CD4-positive, alpha-beta T cell treated with Interleukin-17A for 4 hours (primary cell): ENCODE results near the gene PXN.
"Not testable (repeated sequence)": the region's sequence is repeated elsewhere in the genome, so short reads cannot be mapped to it uniquely, and the experiment has no call there.

Experiments
- DNase-seq: peaks from one replicate; pipeline ENCODE4 v3.0.0-alpha.2; 2020; ENCODE audit warnings: mixed read lengths

PXN gene

GRCh38 chr12:120261951-120262851 is 3.3 kb downstream of the PXN start:
- DNase-seq = peak; percentile 40

GRCh38 chr12:120260607-120261006 is 4.9 kb downstream of the PXN start:
- no peak for DNase-seq

DNA sequence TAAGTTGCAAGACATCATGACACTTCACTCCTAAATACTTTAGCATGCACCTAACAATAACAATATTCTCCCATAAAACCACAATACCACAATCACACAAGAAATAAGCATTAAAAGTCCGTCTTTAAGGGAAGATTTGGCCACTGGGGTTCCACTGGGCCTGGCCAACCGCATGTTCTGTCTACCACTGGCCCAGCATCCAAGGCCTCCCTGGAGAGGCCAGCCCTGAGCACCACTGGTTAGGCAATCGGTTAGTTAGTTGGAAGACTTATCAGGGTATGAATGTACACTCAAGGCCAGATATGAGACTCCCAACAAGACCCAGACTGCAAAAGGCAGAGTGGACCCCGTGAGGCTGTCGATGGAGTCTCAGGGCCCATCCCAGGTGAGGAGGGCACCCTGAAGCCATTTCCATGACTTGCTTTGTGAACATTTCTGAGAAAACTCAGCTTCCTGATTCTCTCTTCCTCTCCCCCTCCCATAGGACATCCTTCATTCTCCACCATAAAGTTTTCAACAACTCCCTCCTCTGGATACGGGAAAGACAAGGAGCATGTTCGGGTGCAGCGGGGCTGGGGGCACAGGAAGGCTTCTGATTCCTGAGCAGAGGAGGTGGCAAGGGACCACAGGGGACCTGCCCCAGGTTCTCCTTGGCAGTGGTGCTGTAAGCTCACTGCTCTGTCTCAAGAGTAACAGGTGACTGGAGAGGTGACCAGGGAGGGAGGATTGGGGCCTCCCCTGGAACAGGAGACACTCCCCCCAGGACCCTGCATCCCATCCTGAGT is 5.9 kb downstream of the PXN start:
- DNase-seq = no peak

- no peak for DNase-seq
Observed at GRCh38 chr12:120258323-120258896, 7.1 kb downstream of the PXN start.

- DNase-seq = no peak
Observed at GRCh38 chr12:120257041-120257821, 8.3 kb downstream of the PXN start.

- DNase-seq = no peak
Observed at GRCh38 chr12:120254809-120255208, 10.7 kb downstream of the PXN start.

DNA sequence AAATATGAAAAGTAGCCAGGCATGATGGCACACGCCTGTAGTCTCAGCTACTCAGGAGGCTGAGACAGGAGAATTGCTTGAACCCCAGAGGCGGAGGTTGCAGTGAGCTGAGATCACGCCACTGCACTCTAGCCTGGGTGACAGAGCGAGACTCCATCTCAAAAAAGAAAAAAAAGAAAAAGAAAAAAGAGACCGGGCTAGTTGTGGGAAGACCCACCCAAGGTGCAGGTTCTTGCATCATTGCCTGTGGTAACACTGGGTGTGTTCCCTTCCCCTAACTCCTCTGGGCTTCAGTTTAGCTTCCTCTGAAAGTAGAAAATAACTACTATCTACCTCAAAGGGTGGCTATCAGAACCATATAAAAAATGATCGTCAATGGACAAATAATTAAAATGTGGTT is 12.2 kb downstream of the PXN start:
- DNase-seq = peak; percentile 66

DNA sequence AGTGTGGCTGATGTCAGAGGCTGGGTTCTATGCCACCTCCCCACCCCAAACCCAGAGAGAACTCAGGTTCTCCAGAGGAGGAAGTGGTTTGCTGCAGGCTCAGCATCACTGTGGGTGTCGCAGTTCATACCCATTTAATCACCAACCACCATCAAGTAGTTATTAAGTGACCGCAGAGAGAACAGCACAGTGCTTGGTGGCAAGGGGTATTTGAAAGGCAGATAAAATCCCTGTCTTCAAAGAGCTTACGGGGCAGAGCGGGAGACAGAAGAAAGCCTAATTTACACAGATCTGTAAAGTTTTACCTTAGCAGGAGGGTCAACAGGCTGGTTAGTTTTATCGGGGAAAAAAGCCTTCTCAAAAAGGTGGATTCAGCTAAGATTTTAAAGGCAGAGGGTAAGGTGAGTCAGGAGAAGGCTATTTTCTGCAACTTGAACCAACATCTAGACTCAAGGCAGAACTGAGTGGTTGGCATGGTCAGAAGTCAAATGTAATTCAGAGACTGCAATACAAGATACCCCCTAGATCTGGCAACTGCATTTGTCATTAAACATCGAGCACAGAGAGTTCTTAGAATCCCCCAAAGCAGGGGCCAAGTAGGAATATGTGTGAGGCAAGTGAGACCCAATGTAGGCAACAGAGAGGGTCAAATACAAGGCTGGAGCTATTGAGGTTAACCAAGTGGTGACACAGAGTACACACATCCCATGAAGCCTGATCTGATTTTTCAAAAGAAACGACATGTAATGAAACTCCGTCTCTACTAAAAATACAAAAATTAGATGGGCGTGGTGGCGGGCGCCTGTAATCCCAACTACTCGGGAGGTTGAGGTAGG is 13.2 kb downstream of the PXN start:
- DNase-seq = peak; percentile 81

GRCh38 chr12:120251364-120252070 is 14.0 kb downstream of the PXN start:
- not testable (repeated sequence) for DNase-seq

DNA sequence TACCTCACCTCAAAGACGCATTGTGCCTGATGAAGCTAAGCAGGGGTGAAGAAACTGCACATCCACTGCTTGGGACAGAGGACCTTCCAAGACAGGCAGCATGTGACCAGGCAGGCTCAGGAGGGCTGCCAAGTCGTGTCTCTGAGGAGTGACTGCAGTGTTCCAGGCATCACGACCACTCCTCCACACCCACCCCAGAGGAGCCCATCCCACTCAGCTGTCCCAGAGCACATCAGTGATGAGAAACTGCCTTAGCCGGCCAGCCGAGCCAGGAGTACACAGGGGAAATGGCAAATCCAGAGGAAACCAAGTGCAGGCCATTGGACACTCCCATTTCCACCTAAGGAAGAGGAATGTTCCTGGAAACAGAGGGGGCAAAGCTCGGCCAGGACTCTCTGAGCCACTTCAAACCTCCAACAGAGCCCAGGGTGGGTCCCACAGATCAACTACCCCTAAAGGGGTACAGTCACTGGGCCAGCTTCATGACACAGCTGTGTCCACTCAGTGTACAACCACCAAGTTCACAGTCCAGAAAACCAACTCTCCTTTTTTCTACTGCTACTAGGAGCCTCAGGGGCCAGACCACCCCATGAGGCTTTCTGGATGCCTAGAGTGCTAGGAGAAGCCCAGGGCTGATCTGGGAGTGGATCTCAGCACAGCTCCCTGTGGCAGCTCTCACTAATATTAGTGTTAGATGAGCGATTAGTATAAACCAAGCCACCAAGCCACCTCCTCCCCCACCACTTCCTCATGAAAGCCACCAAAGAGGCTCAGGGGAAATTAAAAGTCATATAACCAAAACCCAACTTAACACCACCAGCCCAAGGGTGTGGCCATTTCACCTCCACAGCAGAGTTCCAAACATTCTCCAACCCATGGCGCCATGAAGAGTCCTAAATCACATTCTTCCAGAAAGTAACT is 15.4 kb downstream of the PXN start:
- DNase-seq = peak; percentile 59

GRCh38 chr12:120249266-120249874 is 16.2 kb downstream of the PXN start:
- no peak for DNase-seq

GRCh38 chr12:120247621-120248030 is 17.9 kb downstream of the PXN start:
- DNase-seq = no peak

DNA sequence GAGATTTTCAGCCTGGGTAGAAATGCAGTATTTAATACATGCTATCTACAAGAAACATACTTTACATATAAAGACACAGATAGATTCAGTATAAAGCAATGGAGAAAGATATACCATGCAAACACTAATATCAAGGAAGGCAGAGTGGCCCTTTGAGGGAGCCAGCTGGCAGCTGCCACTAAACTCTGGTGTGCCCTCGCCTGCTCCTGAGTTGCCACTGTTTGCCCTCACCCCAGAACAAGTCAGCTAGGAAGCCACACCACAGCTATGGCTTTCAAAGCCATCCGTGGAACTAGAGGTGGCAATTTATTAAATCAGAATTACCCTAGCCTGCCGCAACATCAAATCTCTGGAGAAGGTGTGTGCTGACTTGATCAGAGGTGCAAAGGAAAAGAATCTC is 18.3 kb downstream of the PXN start:
- peak; percentile 2 for DNase-seq

DNA sequence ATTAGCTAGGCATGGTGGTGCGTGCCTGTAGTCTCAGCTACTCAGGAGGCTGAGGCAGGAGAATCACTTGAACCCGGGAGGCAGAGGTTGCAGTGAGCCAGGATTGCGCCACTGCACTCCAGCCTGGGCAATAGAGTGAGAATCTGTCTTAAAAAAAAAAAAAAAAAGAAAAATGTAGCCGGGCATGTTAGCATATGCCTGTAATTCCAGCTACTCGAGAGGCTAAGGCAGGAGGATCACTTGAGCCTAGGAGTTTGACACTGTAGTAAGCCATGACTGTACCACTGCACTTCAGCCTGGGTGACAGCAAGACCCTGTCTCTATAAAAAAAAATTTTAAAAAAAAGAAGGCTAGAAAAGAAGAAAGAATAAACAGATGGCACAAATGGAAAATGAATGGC is 18.8 kb downstream of the PXN start:
- peak; percentile 0 for DNase-seq

GRCh38 chr12:120242971-120243699 is 22.4 kb downstream of the PXN start:
- no peak for DNase-seq

DNA sequence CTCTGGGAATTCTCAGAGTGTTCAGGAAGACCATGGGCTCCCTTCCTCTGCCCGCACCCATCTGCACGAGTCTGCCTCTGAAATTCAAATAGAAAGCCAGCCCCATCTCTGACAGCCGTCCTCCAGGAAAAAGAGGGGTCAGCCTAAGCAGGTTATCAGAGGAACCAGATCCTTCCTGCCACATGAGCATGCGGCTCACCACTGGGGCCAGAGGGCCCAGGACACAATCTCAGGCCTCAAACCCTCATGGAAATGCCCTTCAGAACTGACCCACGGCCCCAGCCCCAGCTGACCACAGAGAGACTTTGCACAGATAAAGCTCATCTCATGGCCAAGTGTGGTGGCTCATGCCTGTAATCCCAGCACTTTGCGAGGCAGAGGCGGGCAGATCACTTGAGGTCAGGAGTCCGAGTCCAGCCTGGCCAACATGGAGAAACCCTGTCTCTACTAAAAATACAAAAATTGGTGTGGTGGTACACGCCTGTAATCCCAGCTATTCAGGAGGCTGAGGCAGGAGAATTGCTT is 23.2 kb downstream of the PXN start:
- DNase-seq = no peak

GRCh38 chr12:120241561-120242274 is 23.8 kb downstream of the PXN start:
- DNase-seq = no peak

GRCh38 chr12:120240495-120240833 is 25.1 kb downstream of the PXN start:
- no peak for DNase-seq
